SK-N-SH (cell line): ENCODE results near the gene FRYL. TPM values are rescaled to one million over a fixed set of nuclear protein-coding genes. Genes with fewer than 3 reads are reported as not detected.

Source experiments
- CTCF ChIA-PET: fragments of 300-600, 350-600 bp; formaldehyde crosslinking; extraction: SDS; loops from one replicate; lab custom pipeline; 2021; lab: Yijun Ruan, JAX
- POLR2A ChIA-PET: fragments of 350-600 bp; sonication (Branson Sonifier 250); formaldehyde crosslinking; extraction: SDS; loops from one replicate; lab custom pipeline; 2020; ENCODE audit warnings: antibody characterized with exemption, inconsistent platforms; lab: Yijun Ruan, JAX
- DNase-seq: peaks from one replicate; pipeline ENCODE4 v3.0.0; 2012
- H2AFZ ChIP-seq: fragments of 200-600 bp; sonication (generic); 2 replicates; pipeline ENCODE4 v1.8.1; 2016; ENCODE audit warnings: antibody characterized with exemption, mild to moderate bottlenecking, low read depth
- H3F3A ChIP-seq: fragments of 200-600 bp; sonication (generic); replicated peaks from 2 replicates; pipeline ENCODE3; 2016; ENCODE audit warnings: antibody characterized with exemption, mild to moderate bottlenecking; ENCODE audit not compliant: insufficient read depth
- H3K27ac ChIP-seq, 2 experiments: fragments of 200-500 bp in 1 of 2; fragments of 200-600 bp in 1 of 2; sonication (Bioruptor generic) in 1 of 2; sonication (generic), shearing (Covaris generic) in 1 of 2; 2 replicates each; pipeline versions ENCODE4 v1.5.1 to v1.6.1; 2014 to 2016; ENCODE audit warnings: low read depth in 2 of 2, inconsistent platforms in 1 of 2, low read length in 1 of 2, mild to moderate bottlenecking in 1 of 2, mixed read lengths in 1 of 2
- H3K27me3 ChIP-seq: fragments of 200-600 bp; sonication (generic), shearing (Covaris generic); 2 replicates; pipeline ENCODE4 v1.6.1; 2016; ENCODE audit warnings: mixed run types; ENCODE audit not compliant: insufficient read depth
- H3K36me3 ChIP-seq, 2 experiments: fragments of 200-500 bp in 1 of 2; fragments of 200-600 bp in 1 of 2; sonication (Bioruptor generic) in 1 of 2; sonication (generic) in 1 of 2; replicated peaks in 1 of 2; 2 replicates each; pipeline versions ENCODE3 to v1.5.1; 2014 to 2016; ENCODE audit warnings: low read length in 1 of 2, mild to moderate bottlenecking in 1 of 2; ENCODE audit not compliant: insufficient read depth in 2 of 2, control insufficient read depth in 1 of 2
- H3K4me1 ChIP-seq, 2 experiments: fragments of 200-500 bp in 1 of 2; fragments of 200-600 bp in 1 of 2; sonication (Bioruptor generic) in 1 of 2; sonication (generic), shearing (Covaris generic) in 1 of 2; 2 replicates each; pipeline versions ENCODE4 v1.5.1 to v1.6.1; 2014 to 2016; ENCODE audit warnings: low read depth in 1 of 2, low read length in 1 of 2, mixed run types in 1 of 2; ENCODE audit not compliant: insufficient read depth in 2 of 2, control insufficient read depth in 1 of 2
- H3K4me2 ChIP-seq: fragments of 200-600 bp; sonication (generic), shearing (Covaris generic); 2 replicates; pipeline ENCODE4 v1.6.1; 2017; ENCODE audit warnings: mixed run types
- H3K4me3 ChIP-seq, 2 experiments: fragments of 200-500 bp in 1 of 2; fragments of 200-600 bp in 1 of 2; sonication (Bioruptor generic) in 1 of 2; sonication (generic), shearing (Covaris generic) in 1 of 2; 2 replicates each; pipeline versions ENCODE4 v1.5.1 to v1.8.1; 2014 to 2016; ENCODE audit warnings: low read depth in 2 of 2, inconsistent platforms in 1 of 2, low read length in 1 of 2, mild to moderate bottlenecking in 1 of 2, mixed read lengths in 1 of 2, moderate library complexity in 1 of 2
- H3K79me2 ChIP-seq: fragments of 200-600 bp; sonication (generic); 2 replicates; pipeline ENCODE4 v1.8.1; 2017; ENCODE audit warnings: mild to moderate bottlenecking; ENCODE audit not compliant: insufficient read depth
- H3K9ac ChIP-seq: fragments of 200-600 bp; sonication (generic); 2 replicates; pipeline ENCODE4 v1.6.1; 2017; ENCODE audit warnings: mixed run types
- H3K9me2 ChIP-seq: fragments of 200-600 bp; sonication (generic); 2 replicates; pipeline ENCODE4 v1.6.1; 2017; ENCODE audit warnings: mixed run types
- H3K9me3 ChIP-seq: fragments of 200-600 bp; sonication (generic); 2 replicates; pipeline ENCODE4 v1.6.1; 2017; ENCODE audit warnings: mixed run types, mild to moderate bottlenecking, moderate library complexity
- H4K20me1 ChIP-seq: fragments of 200-600 bp; sonication (generic); 2 replicates; pipeline ENCODE4 v1.6.1; 2017; ENCODE audit warnings: mild to moderate bottlenecking, mixed run types; ENCODE audit not compliant: insufficient read depth
- EP300 ChIP-seq, 2 experiments: IDR thresholded peaks; 2 replicates each; pipeline versions ENCODE4 v1.4.0 to v1.6.1; 2012; ENCODE audit warnings: borderline replicate concordance in 1 of 2, low read depth in 1 of 2, low read length in 1 of 2
- EZH2phosphoT487 ChIP-seq: fragments of 200-600 bp; sonication (generic); IDR thresholded peaks from 2 replicates; pipeline ENCODE4 v1.6.1; 2017; ENCODE audit warnings: low read depth, mixed run types, mild to moderate bottlenecking, antibody characterized with exemption, moderate library complexity, borderline replicate concordance
- GABPA ChIP-seq: IDR thresholded peaks from 2 replicates; pipeline ENCODE4 v1.4.0; 2012; ENCODE audit warnings: low read depth, mild to moderate bottlenecking
- GATA2 ChIP-seq: sonication (generic); formaldehyde crosslinking; IDR thresholded peaks from 2 replicates; pipeline ENCODE4 v1.5.0; 2020; ENCODE audit warnings: mild to moderate bottlenecking, missing genetic modification reagents
- JUND ChIP-seq: IDR thresholded peaks from 2 replicates; pipeline ENCODE4 v1.4.0; 2012
- MXI1 ChIP-seq: IDR thresholded peaks from 2 replicates; pipeline ENCODE4 v1.6.1; 2012; ENCODE audit warnings: mild to moderate bottlenecking, low read depth, low read length, improper control_type of control experiment
- NFIC ChIP-seq: IDR thresholded peaks from 2 replicates; pipeline ENCODE4 v1.4.0; 2012; ENCODE audit warnings: borderline replicate concordance
- PBX3 ChIP-seq: IDR thresholded peaks from 2 replicates; pipeline ENCODE4; 2012
- TCF12 ChIP-seq: IDR thresholded peaks from 2 replicates; pipeline ENCODE4 v1.4.0; 2012
- WGBS: methylation state at CpG from one replicate; pipeline ENCODE4 v1.1.6; 2017; ENCODE audit warnings: low lambda C conversion rate; 5-methylcytosine and 5-hydroxymethylcytosine counted together
- polyA plus RNA-seq, 3 experiments: library from polyadenylated mRNA; depleted of rRNA; stranded (reverse); fragments of >200 nt; gene quantifications; 2 replicates each; pipeline ENCODE4 v1.2.3, GENCODE V29; 2012

FRYL gene
- polyA plus RNA-seq, 1 of the 3 experiments (the other 2 are of a cell fraction) = 8.2 TPM

DNA sequence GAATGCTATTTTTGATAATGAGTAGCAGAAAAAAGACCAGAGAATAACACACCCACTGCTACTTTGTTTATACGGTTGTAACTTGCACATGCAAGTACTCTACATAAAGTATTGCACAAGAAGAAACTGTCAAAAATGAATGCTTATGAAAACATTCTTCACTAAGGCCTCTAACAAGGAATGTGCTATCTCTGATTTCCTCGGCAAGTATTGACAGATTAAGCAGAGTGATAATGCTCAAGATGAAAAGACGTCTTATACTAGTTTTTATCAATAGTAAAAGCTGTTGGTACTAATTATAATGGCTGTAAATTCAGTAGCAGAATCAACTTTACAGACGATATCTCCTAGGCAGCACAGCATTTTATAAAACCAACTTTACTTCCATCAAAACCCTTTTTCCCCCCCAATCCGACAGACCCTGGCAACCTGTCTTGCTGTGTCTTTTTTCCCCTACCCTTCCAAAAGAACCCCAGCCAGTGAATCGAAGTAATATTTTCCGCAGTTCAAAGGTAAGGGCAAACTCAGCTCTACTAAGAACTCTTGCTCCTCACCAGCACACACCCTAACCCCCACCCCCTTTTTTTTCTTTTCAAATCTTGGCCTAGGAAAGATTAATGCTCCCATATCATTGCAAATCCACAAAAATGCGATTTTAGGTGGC lies 1.5 kb downstream of the FRYL start:
- Histone ChIP-seq H3K4me1 (peaks cover 16 to 17% of the 10 kb centered on the region in 2 experiments; a peak in 3 of 4 replicates), H3F3A (peaks cover 10% of the 10 kb centered on the region), H3K4me3 (peak overlapping the region; percentile 90 to 92), H3K9me3 (no peaks in the 10 kb centered on the region), H3K27ac (peak overlapping the region; percentile 93 to 94), H2AFZ (0 out of 2 replicates have a peak overlapping the region, but pooled peaks have one; percentile 72), H3K27me3 (no peaks in the 10 kb centered on the region), H3K4me2 (peak overlapping the region; percentile 87)
- POLR2A ChIA-PET = no interaction called here
- DNase-seq = peak; percentile 6
- TF ChIP-seq GABPA (no peak), MXI1 (peak; percentile 49; the same call in 1 of the 2 replicates)
- TF ChIP-seq, all 33 proteins: peak for 1
- H3K36me3 ChIP-seq = no peaks in the 10 kb centered on the region
- CTCF ChIA-PET = interaction anchor here (0.6 to 5.0 kb wide), 6 partner anchors 9 to 201 kb away, joined by 3 to 32 read pairs (median 3); no protein-coding TSS in a partner anchor
- H3K79me2 ChIP-seq = peaks cover 56% of the 10 kb centered on the region
- peaks cover 26% of the 10 kb centered on the region for H4K20me1 ChIP-seq
- 2% methylated on average over 8 of the region's 8 CpGs for whole genome bisulfite sequencing
- H3K9ac ChIP-seq = peak overlapping the region; percentile 92
- H3K9me2 ChIP-seq = no peaks in the 10 kb centered on the region

- no peak for DNase-seq
- Histone ChIP-seq H4K20me1 (peaks cover 31% of the 10 kb centered on the region), H3K27me3 (no peaks in the 10 kb centered on the region), H3K79me2 (peaks cover 65% of the 10 kb centered on the region), H3K4me2 (peak overlapping the region; percentile 87), H3K36me3 (no peaks in the 10 kb centered on the region), H3K4me3 (peak overlapping the region; percentile 90 to 92; a peak in 3 of 4 replicates), H3K4me1 (peaks cover 16 to 17% of the 10 kb centered on the region in 2 experiments; a peak in 3 of 4 replicates), H3K9ac (peak overlapping the region; percentile 92; the same call in 1 of the 2 replicates), H3K9me3 (no peaks in the 10 kb centered on the region), H3F3A (peaks cover 10% of the 10 kb centered on the region), H3K9me2 (no peaks in the 10 kb centered on the region), H3K27ac (peak overlapping the region in 1 of 2 experiments; percentile 93; a peak in 1 of 4 replicates), H2AFZ (no peak overlapping the region)
- ChIA-PET CTCF (interaction anchor here (5.0 kb wide), 1 partner anchor 200 kb away, joined by 32 read pairs; no protein-coding TSS in a partner anchor), POLR2A (no interaction called here)
- WGBS = 60% methylated on average over 10 of the region's 10 CpGs
- TF ChIP-seq EP300 (IDR thresholded peaks at IDR 0.05; ENCODE audit: borderline replicate concordance in 1 of 2, low read depth in 1 of 2, low read length in 1 of 2) (no peak), TCF12 (0 out of 2 replicates have a peak, but pooled peaks have one; percentile 12), NFIC (no peak), JUND (0 out of 2 replicates have a peak, but pooled peaks have one; percentile 6), PBX3 (peak; percentile 34; the same call in 1 of the 2 replicates), GATA2 (CRISPR knock-in tag) (peak; percentile 51), EZH2phosphoT487 (no peak)
Observed at GRCh38 chr4:48777739-48778138, 2.3 kb downstream of the FRYL start.
